Measurements from ENCODE around the gene ADGRB2.

DNA sequence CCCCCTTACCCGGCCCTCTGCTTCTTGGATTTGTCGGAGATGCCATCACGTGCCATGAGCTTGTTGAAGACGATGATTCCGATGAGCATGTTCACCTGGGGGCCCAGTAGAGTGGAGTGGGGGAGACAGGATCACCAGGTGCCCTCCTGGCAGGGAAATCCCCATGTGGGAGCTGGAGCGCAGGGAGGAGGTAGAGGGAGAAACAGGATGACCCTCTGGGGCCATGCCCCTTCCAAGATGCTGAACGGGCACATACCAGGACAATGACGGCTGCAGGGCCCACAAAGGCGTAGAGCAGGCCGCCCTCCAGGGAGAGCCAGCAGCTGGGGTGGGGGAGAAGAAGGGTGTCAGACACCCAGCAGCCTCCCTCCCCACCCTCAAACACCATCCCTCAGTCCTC is 28.6 kb downstream of the ADGRB2 start:
- no peak for TF ChIP-seq CTCF (IDR thresholded peaks at IDR 0.05; ENCODE audit: low read depth, low read length)
- no peak for TF ChIP-seq EZH2phosphoT487 (IDR thresholded peaks at IDR 0.05; ENCODE audit: low read depth)

All from OCI-LY3 (cell line).